Dermis microvascular lymphatic vessel endothelial cell (primary cell): ENCODE results near the gene TNFAIP8L1. TPM values are rescaled to one million over a fixed set of nuclear protein-coding genes. Genes with fewer than 3 reads are reported as not detected.

Source experiments
- DNase-seq, 2 donors: peaks; one replicate each; pipeline versions ENCODE4 v3.0.0 to v3.0.0-alpha.2; 2010; ENCODE audit warnings: low read depth in 2 of 2
- total RNA-seq: library from RNA; depleted of rRNA; stranded (reverse); fragments of >200 nt; gene quantifications from 2 replicates; pipeline ENCODE4 v1.2.1, GENCODE V29; 2014

Gene TNFAIP8L1
- total RNA-seq, 1 donor from 2014 or later, result 68.8 TPM

DNA sequence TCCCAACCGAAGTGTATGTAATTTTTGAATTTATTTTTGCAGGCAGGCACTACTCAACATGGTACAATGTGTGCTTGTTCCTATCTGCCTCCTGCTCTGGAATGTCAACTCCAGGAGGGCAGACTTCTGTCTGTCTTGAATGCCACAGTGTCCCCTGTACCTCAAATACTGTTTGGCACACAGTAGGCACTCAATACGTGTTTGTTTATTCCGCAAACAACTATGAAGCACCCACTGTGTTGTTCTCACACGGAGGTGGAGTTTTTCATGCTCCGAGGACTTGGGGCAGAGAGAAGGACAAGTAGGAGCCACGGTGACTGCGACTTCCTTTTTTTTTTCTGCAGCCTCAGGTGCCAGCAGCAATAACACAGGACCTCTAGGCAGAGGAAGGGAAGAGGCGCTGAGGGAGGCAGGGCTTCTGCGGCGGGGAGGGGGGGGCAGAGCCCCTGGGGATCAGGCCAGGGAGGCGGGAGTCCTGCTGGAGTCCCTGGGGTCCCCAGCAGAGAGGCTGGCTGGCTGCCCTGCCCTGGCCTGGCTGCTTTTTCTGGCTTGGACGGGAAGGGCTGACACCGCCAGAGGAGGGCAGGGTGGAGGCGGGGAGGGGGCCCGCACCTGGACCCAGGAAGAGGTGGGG is 29.3 kb upstream of the TNFAIP8L1 start:
- no peak for DNase-seq

DNA sequence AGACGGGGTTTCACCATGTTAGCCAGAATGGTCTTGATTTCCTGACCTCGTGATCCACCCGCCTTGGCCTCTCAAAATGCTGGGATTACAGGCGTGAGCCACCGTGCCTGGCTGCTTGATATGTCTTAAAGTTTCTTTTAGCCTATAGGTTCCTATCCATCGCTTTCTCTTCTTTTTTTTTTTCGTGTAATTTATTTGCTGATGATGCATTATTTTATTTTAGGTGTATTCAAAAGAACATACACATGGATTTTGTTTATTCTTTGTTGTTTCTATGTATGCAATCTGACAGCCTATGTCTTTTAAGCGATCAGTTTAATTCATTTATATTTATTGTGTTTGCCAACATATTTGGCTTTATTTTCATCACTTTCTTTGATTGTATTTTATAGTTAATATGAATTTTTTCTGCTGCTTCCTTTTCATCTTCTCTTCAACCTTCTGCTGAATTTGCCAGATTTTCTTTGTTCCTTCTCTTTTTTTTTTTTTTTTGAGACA is 26.0 kb upstream of the TNFAIP8L1 start:
- no peak for DNase-seq

DNA sequence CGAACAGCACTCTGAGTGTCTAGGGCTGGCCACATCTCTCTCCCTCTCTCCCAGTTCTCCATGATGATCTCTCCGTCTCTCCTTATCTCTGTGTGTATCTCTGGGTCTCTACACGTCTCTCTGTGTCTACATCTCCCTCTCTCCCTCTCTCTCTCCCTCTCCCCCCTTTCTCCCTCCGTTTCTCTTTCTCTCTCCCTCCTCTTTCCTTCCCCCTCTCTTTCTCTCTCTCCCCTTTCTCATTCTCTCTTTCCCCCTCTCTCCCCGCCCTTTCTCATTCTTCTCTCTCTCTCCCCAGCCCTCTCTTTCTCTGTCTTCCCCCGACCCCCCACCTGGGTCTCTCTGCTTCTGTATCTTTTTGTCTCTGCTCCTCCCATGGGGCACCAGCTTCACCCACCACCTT is 21.3 kb upstream of the TNFAIP8L1 start:
- DNase-seq, result no peak

DNA sequence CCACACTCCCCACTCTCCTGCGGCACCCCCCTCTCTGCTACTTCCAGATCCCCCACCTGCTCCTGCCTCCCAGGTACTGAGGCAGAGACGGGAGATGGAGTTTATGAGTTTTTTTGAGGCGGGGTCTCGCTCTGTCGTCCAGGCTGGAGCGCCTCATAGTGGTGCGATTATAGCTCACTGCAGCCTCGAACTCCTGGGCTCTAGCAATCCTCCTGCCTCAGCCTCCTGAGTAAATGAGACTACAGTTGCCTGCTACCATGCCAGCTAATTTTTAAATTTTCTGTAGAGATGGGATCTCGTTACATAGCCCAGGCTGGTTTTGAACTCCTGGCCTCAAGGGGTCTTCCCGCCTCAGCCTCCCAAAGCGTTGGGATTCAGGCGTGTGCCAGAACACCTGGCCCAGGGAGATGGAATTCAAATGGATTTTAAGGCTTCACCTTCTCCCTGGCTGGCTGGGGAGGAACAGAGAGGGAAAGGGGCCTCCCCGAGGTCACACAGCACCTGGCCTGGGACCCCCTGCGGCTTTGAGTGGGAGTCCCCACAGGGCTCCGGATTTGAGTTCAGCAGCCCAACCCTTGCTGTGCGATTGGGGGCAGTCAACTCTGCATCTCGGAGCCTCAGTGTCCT is 19.5 kb upstream of the TNFAIP8L1 start:
- DNase-seq, result no peak

DNA sequence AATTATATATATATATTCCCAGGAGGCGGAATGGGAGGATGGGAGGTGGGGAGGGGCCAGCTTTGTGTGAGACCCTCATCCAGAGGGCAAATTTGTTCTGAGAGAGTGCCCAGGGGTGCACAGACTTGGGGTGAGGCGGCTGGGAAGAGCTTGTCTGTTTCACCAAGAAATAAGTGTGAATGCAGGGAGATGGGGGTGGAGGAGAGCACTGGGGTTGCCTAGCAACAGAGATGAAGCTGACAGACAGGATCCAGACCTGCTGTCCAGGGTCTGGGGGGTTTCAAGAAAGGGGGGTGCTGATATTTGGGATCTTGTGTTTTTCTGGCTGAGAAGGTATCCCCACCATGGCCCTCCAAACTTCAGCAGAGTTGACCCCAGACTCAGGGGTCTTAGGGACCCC is 18.6 kb upstream of the TNFAIP8L1 start:
- no peak for DNase-seq

DNA sequence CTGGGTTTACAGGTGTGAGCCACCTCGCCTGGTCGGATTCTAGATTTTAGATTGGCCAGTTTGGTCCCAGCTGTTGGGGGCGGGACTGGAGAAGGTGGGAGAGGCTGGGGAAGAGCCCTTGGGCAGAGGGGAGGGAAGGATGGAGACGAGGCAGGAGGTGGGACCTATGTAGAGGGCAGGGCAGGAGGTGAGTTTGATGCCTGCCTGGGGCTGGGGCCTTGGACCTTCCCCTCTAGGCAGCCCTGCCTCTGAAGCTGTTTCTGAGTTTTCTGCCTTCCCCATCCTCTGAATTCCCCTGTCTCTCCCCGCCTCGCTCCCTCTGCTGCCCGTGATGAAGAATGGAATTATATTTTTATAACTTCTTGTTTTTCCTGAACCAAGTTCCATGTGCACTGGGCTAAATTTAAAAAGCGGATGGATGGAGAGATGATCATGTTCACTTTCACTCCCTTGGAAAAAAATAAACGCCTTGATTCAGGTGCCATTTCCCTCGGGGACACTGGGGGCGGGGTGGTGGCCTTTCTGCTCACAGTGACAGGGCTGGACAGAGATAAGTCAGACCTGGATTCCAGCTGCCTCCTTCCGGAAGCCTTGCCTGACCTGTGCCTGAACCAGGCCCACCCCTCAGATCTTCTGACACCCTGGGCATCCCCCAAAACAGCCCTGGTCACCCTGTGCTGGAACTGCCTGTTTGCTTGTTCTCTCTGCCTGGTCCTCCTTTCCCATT is 16.5 kb upstream of the TNFAIP8L1 start:
- no peak for DNase-seq

DNA sequence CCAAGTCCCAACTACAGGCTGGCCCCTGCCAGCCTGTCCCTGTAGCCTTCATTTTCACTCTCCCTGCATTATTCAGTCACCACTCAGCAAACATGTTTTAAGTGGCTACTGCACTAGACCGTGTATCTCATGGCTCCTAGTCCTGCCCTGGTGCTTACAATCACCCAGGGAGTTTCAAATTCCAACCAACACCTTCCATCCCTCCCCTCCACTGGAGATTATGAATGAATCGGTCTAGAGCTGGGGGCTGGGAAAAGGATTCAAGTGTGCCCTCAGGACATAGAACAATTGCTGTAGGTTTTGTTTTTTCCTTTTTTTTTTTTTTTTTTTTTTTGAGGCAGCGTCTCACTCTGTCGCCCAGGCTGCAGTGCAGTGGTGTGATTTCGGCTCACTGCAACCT is 15.0 kb upstream of the TNFAIP8L1 start:
- no peak for DNase-seq

DNA sequence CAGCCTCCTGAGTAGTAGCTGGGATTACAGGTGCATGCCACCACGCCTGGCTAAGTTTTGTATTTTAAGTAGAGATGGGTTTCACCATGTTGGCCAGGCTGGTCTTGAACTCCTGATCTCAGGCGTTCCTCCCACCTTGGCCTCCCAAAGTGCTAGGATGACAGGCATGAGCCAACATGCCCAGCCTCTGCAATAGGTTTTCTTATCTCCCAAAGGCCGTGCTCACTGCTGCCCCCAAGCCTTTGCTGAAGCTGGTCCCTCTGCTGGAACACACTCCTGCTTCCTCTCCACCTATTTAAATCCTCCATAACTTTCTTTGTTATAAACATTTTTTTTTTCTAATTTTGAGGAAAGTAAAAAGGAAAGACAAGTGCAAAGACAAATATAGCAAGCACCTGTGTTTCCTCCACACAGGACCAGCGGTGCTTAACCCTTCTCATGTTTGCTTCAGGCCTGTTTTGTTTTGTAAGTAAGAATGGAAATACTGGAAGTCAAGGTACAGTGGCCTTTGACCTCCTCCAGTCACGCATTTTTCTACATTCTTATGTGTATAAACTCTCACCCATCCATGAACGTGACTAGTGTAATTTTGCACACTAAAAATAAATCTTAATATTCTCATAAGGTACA is 14.5 kb upstream of the TNFAIP8L1 start:
- DNase-seq, result peak in 1 of 2 donors; percentile 54

DNA sequence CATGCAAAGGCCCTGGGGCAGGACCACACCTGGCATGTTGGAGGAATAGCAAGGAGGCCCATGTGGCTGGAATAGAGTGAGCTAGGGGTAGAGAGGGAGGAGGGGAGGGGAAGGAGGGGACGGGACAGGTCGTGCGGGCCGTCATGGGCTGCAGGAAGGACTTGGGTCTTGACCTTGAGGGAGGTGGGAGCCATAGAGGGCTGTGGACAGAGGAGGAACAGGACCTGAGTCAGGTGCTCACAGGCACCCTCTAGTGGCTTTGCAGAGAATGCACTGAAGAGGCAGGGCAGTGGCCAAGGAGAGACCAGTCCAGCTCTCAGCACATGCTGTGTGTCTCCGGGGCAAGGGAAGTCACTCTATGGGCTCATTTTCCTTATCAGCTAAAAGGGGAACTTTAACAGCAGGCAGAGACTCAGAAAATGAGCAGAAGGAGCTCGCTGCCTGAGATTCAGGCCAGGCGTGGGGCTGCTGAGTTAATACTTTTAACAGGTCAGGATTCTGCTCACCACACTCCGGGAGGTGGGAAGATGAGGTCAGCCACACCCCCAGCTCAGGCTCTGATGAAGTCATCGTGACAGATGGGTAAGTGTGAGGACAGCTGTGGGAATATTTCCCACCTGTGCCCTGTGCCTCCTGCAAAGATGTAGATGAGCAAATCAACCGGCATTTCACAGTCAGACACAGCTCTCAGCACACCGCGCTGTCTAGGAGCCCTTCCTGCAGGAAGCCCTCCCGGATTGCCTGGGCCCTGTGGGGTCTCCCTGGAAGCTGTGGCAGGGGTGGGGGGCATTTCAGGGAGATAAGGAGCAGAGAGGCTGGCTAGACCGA is 6.0 kb upstream of the TNFAIP8L1 start:
- DNase-seq, result peak; percentile 50 to 83

DNA sequence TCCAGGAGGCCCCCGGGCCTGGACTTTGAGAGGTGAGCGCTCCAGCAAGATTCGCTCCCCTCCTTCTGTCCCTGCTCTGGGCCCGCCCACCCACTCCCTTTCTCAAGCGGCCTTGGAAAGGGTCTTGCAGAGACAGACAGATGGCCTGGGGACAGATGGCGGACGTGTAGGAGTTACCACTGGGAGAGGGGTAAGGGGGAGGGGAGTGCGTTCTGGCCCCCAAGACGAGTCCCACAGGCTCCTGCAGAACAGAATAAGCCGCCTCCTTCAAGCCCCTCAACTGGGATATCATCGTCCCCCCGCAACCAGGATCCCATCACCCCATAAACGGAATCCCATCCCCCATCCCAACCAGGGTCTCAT is 3.6 kb upstream of the TNFAIP8L1 start:
- DNase-seq, result no peak

DNA sequence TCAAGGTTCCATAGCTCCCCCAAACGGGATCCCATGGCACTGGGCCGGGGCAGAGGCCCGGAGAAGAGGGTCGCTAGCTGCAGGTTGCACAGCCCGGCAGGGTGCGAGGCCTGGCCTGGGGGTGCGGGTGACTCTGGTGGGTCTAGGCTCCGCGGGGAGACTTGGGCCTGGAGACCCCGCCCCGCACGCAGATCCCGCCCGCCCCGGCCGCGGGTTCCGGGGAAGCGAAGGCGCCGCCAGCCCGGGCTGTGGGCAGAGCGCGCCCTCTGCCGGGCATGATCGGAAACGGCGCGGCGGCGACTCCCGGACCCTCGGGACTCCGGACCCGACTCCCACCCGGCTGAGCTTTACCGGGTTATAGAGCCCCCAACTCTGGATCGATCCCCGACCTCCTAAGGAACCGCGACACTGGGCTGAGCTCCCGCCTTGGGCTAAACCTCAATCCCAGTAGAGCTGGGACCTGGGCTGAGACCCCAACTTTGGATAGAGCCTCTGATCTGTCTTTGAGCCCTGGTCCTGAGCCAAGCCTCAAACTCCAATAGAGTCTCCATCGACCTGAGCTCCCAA is 3.1 kb upstream of the TNFAIP8L1 start:
- DNase-seq, result peak in 1 of 2 donors; percentile 63

DNA sequence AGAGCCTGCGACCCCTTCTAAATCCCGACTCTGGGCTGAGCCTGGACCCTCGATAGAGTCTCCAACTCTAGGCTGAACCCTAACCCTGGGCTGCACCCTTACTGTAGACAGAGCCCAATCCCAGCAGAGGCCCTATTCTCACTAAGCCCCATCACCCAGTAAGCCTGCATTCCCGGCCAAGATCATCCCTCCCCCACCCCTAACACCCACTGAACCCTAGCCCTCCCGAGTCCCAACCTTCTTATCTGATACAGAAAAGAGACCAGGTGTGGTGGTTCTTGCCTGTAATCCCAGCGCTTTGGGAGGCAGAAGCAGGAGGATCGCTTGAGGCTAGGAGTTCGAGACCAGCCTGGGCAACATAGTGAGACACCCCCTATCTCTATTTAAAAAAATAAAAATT is 2.6 kb upstream of the TNFAIP8L1 start:
- no peak for DNase-seq

DNA sequence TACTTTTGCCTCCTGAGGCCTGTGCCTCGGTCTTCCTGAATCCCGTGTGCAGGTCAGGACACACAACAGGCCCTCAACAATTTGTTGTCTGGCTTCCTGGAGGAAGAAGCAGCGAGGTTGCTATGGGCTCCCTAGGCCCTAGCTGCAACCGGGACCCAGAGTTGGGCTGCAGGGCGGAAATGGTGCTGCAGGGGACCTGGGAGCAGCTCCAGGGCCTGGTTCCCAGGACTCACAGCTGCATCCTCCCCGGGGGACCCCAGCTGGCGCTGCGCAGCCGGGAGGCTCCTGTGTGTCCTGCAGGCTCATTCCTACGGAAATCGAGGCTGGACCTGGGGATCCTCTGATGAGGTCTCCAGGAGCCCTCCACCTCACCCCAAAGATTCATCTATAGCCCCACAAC is 999 bp upstream of the TNFAIP8L1 start:
- DNase-seq, result peak; percentile 94 to 95

DNA sequence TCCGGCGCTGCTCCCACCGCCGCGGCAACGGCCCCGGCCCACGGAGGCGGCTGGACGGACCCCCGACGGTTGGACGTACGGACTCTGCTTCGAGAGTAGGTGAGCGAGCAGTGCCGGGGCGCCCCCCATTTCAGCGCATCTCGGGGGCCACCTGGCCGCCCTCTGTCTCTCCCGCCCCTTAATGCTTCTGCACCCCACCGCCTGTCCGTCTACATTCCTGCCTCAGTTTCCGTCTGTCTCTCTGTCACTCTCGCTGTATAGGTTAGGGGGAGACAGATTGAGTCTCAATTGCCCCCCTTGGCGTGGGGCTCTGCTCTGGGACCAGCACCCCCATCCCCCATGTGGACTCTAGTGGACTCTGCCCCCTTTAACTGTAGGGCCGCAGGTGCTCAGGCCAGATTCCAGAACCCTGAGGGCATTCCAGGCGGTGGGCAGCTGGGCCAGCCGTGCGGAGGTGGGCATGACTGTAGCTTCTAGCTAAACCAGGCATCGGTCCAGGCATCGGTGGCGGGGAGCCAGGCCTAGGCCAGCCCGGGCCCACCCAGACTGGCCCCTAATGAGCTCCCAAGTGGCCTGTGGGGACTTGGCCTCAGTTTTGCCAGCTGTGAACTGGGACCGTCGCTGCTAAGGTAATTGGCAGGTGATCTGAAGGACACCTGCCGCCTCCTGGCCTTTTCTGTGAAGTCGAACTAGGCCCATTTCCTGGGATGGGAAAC is 373 bp downstream of the TNFAIP8L1 start:
- peak in 1 of 2 donors; percentile 25 for DNase-seq

DNA sequence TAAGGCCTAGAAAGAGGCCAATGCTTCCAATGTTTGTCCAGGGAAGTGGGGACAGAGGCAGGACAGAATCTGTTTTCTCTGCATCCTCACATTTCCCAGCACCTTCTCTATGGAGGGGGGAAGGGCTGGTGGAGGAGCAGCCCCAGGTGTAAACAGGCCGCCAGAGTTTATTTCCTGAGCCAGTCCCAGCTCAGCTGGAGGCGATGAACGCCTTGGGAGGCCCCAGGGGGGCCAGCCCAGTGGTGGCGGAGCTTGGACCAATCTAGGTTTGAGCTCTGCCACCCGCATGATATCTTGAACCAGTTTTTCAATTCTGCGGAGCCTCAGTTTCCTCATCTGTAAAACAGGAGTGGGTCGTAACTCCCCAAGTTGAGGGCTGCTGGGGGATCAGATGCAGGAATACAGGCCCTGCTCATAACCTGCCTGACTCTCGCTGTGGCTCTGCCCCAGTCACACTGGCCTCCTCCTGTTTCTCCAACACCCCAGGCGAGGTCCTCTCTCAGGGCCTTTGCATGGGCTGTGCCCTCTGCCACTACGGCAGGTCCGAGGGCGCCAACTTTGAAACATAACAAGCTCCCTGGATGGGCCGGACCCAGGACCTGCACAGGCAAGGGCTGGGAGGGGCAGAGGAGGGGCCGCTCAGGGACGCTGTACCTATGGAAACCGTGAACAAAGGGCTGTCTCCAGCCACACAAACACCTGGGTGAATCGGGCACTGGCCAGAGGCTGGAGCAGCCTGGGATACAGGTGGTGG is 1.1 kb downstream of the TNFAIP8L1 start:
- peak in 1 of 2 donors; percentile 34 for DNase-seq

DNA sequence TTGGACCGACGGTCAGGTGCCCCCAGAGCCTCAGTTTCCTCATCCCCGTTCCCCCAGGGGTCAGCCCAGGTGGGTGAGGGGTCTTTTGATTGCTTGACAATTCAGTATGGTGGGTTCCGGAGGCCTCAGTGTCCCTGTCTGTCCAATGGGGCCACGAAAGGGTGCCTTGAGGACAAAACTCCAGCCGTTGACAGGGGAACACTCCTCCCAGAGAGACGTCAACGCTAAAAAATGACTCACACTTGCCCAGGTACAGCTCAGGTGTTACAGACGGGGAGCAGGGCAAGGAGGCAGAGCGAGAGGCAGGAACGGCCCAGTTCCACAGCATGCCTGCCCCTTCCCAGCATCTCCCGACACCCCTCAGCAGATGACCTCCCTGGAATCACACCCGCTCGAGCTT is 1.8 kb downstream of the TNFAIP8L1 start:
- DNase-seq, result no peak

DNA sequence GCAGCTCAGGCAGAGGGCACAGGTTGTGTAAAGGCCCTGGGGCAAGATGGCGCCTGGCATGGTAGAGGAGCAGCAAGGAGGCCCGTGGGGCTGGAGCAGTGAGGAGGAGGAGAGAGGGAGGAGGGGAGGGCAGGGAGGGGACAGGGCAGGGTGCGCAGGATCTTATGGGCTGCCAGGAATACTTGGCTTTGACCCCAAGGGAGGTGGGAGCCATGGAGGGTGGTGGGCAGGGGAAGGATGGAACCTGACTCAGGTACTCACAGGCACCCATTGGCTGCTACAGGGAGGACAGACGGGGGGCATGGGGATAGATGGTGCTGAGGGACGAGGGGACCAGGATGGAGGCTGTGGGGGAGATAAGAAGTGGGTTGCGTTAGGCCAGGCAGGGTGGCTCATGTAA is 3.3 kb downstream of the TNFAIP8L1 start:
- DNase-seq, result no peak

DNA sequence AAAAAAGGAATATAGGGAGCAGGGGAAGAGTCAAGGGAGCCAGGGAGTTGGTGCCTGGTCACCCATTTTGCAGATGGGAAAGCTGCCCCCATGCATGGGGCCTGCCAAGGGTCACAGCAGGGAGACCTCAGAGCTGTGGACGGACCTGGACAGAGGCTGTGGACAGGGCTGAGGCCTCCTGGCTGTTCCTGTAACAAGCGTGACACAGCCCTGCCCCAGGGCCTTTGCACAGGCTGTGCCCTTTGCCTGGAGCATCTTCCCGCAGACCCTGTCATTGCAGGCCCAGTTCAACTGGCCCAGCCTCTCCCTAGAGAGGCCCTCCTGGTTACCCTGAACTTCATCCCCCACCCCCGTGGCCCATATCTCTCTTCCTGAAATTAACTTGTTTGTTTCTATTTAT is 6.4 kb downstream of the TNFAIP8L1 start:
- no peak for DNase-seq
